H54 (cell line): ENCODE results near the gene SLK.
A peak's percentile ranks its signal among the peaks of the same experiment; 100 is the strongest.

ENCODE experiments used
- DNase-seq: peaks from one replicate; pipeline ENCODE4 v3.0.0; 2011; ENCODE audit warnings: low spot score, mixed read lengths; ENCODE audit not compliant: insufficient read length
- FAIRE-seq: peaks from 3 replicates; lab custom pipeline; 2011; peaks lifted over from hg19 to GRCh38; lab: Jason Lieb, UNC
- POLR2A ChIP-seq: IDR thresholded peaks from 2 replicates; pipeline ENCODE4 v1.6.1; 2011; ENCODE audit warnings: low read depth, mild to moderate bottlenecking, low read length

Gene SLK

DNA sequence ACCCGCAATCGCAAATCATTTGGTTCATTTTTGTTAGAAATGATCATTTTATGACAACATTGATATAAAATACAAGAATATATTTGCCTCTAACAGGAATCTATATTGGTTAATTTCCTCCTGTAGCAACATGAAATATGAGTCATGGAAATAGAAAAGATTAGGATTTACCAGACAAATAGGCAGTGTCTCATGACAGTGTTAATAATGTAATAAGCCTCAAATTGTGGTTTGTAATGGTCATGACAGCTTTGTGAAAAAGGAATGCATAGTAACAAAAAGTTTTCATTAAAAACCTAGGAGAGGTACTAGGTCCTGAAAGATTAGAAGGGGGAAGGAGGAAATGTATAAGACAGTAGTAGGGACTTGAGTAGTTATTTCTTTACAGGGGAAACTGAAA is 7.9 kb upstream of the SLK start:
- TF ChIP-seq POLR2A: no peak
- no peak for FAIRE-seq
- DNase-seq: no peak

DNA sequence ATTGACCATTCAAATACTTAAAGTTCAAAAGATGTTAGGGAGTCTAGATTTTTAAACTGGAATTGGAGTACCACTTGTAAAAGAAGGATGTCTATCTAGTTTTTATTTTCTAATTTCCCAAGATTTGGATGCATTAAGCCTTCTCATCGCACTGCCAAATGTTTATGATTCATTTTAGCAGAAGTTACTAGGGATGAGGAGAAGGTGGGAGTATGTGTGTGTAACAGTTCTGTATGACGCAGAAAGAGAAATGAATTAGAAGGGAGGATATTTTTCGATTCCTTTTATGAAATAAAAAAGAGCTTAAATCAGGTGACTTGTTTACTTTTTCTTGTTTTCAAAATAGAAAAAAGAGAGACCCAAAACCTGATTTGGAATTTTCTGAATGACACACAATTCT is 6.8 kb upstream of the SLK start:
- no peak for TF ChIP-seq POLR2A
- DNase-seq (no peak), FAIRE-seq (no peak)

DNA sequence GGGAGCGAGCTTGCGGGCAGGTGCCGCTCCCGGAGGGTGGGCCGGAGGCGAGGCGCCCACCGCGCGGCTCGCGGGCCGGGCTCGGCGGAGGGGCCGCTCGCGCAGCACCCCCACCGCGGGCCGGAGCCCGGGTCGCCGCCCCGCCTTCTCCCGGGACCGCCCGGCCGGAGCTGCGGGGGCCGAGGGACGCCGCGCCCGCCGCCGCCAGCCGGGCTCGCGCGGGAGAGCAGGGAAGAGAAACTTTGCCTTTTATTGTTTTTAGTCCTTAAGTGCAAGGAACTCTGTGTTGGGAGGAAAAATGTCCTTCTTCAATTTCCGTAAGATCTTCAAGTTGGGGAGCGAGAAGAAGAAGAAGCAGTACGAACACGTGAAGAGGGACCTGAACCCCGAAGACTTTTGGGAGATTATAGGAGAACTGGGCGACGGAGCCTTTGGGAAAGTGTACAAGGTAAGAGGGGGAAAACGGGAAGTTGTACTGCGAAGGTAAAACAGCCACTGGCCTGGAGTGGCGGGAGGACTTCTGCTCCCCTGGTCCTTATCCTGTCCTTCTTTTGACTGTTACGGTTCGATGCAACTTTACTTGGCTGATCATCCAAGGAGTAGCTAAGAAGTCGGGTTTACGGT is 620 bp downstream of the SLK start:
- DNase-seq (peak; percentile 25), FAIRE-seq (peak; percentile 73)
- no peak for TF ChIP-seq POLR2A

DNA sequence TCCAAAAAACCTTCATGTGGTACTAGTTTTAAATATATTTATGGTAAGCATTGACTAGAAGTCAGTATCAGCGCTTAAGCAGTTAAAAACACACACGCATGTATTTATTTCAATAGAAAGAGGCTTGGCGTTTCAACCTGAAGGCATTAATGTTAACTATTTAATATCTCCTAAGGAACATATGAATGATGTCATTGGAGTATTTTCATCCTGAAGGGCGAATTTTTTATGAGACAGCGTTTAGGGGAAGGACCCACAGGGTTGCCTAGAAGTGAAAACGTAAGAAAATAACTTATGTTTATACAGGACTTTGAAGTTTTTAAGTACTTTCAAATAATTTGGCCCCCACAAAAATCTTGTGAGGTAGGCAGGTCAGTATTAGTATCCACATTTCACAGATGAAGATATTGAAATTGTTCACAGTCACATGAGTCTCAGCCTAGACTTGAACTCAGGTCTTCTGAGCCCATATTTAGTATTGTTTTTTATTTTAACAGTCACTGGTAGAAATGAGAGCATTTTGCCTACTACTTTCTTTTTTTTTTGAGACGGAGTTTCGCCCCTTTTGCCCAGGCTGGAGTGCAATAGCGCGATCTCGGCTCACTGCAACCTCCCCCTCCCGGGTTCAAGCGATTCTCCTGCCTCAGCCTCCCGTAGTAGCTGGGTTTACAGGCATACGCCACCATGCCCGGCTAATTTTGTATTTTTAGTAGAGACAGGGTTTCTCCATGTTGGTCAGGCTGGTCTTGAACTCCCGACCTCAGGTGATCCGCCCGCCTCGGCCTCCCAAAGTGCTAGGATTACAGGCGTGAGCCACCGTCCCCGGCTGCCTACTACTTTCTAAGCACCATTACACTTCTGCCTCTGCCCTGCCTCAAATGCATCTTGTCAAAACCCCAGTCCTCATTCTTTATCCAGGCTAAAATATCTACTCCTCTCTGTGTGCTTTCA is 1.8 kb downstream of the SLK start:
- no peak for FAIRE-seq
- no peak for TF ChIP-seq POLR2A
- no peak for DNase-seq

DNA sequence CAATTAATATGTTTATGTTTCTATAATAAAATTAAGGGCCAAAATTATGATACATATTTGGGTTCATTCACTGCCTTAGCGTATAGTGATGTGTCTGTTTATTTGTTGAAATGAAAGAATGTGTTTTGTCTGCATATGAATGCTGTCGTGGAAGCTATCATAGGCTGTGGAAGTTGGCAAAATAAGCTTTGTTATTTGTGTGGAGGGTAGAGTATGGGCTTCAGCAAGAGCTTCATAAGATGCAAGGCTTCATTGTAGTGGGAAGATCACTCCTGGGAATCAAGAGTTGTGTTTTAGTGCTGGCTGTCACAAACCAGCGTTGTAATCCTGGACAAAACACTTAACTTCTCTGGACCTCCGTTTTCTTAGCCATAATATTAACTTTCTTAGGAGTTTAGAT is 2.5 kb downstream of the SLK start:
- DNase-seq (no peak), FAIRE-seq (peak; percentile 43)
- no peak for TF ChIP-seq POLR2A

DNA sequence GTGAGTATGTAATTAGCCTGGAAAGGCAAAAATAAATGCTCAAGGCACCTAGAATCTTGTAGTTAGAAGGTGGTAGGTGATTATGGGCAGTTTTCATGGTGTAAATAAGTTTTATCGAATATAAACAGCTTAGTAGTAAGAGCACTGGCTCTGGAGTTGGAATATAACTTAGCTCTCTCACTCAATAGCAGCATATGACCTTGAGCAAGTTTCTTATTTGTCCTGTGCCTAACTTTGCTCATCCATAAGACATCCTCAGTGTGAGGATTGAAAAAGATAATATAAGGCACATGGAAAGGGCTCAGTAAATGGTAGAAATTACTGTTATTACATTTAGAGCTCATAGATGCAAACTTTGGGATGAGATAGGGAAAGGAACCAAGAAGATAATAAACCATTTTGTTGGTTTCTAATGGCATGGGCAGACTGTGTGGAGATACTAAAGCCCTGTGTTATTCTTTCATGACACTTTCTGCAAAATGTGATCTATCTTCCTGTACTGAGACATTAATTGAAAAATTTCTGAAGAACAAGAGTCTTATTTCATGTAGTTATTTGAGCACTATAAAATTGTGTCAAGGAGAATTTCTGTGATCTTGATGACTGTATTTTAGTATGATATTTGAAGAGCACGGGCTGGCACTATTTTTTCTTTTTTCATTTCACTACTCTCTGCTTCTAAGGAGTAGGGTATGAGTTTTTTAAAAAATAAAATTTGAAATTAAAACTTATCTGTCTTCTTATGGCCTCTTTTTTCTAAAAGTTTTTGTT is 3.1 kb downstream of the SLK start:
- DNase-seq (no peak), FAIRE-seq (peak; percentile 69)
- no peak for TF ChIP-seq POLR2A

DNA sequence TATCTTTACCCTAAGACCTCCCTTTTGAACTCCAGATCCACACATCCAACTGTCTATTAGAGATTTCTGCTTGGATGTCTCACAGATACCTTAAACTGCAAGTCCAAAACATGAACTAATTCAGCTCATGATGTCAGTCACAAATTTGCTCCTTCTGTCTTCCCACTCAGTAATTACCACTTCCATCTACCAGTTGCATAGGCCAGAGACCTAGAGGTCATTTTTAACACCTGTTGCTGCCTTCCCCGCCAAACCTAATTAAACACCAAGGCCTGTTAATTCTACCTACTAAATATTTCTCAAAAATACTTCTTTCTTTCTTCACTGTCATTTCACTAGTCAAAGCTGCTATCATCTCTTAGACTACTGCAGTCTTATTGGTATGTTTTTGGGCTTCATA is 8.2 kb downstream of the SLK start:
- FAIRE-seq (no peak), DNase-seq (no peak)
- TF ChIP-seq POLR2A: no peak

DNA sequence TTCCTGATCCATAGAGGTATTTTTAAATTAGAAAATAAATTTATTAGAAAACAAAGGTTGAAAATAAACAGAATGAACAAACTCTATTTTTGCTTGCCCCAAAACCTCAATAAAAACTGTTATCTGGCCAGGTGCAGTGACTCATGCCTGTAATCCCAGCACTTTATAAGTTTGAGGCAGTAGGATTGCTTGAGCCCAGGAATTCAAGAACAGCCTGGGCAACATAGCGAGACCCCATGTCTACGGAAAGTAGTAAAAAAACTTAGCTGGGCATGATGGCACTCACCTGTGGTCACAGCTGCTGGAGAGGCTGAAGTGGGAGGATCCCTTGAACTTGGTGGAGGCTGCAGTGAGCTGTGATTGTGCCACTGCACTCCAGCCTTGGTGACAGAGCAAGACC is 10.3 kb downstream of the SLK start:
- FAIRE-seq (no peak), DNase-seq (no peak)
- TF ChIP-seq POLR2A: no peak

DNA sequence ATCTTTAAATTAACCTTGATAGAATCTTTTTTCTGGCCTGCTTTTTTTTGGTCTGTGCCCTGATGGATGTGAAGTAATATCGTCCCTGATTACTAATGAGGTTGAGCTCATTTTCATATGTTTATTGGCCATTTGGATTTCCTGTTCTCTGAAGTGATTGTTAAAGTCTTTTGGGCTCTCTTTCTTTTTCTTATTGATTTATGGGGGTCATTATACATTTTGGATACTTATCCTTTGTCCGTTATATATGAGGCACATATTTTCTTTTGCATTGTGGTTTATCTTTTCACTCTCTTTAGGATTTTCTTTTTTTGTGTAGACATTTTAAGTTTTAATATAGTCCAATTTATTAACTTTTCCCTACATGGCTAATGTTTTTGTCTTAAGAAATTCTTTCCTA is 12.6 kb downstream of the SLK start:
- FAIRE-seq (peak; percentile 33), DNase-seq (no peak)
- no peak for TF ChIP-seq POLR2A

DNA sequence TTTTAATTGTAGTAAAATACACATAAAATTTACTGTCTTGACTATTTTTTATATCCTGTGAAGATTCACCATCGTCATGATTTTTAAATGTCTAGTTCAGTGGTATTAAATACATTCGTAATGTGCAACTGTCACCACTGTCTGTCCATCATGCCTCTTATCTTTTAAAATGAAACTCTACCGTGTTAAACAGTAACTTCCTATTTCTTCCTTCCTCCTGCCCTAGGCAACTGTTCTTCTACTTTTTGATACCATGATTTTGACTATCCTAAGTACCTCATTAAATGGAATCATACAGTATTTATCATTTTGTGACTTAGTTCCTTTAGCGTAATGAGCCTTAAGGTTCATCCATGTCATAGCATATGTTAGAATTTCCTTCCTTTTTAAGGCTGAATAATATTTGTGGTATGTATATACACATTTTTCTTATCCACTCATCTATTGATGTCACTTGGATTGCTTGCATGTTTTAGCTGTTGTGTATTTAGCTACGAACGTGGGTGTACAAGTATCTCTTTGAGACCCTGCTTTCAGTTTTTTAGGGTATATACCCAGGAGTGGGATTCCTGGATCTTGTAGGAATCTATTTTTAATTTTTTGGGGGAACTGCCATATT is 13.5 kb downstream of the SLK start:
- FAIRE-seq (peak; percentile 77), DNase-seq (no peak)
- TF ChIP-seq POLR2A: no peak

DNA sequence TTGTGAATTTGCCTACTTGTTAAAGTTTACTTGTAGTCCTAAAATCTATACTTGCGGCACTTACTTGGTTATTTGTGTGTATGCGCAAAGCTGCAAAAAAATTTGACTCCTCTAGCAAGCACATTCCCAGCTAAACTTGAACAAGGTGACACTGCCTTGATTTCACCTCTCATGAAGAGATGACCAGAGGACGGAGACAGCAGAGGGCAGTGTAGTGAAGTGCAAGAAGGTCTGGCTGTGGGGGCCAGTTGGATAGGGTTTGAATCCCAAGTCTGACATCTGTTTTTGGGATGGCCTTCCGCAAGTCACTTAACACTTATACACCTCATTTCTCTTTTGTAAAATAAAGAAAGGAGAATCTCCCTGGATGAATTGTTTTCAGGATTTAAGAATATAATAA is 15.7 kb downstream of the SLK start:
- FAIRE-seq (peak; percentile 73), DNase-seq (no peak)
- no peak for TF ChIP-seq POLR2A

DNA sequence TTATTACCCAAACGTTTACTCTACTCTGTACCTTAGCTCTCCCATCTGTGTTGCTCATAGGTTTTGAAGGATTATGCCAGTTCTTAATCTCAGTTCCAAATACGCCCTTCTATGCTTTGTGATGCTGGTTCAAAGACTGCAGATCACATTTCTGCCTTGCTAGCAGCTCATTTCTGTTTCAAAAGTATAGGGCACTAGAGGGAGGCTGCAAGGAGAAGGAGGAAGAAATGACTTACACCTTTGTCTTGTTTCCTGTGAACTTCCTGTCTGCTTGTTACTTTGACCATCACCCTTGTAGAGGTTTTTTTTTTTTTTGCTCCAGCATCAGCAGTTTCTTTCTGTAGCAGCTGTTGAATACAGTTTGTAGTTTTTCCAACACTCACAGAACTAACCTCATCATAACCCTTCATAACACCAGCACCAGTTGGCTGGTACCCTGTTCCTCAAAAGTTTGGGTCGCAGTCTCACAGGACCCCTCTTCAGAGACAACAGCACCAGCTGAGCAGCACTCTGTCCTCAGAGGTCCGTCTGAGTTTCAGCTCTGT is 16.5 kb downstream of the SLK start:
- DNase-seq: no peak
- no peak for TF ChIP-seq POLR2A
- peak; percentile 74 for FAIRE-seq

DNA sequence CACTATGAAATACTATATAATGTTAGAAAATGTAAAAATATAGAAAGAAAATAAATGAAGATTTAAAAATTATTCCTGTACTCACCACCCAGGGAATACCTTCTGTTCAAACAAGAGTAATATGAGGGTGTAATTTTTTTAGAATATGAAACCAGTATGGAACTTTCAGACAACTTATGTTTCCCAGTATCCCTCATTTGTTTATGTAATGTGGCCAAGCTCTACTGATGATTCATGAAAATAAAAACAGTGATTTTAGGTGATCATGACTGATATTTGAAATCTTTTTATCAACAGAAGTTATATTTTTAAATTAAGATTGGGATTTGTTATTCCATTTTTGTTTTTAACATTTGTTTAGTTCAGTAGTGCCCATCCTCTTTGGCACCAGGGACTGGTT is 18.8 kb downstream of the SLK start:
- TF ChIP-seq POLR2A: no peak
- no peak for DNase-seq
- FAIRE-seq: no peak
